IMR-90 (cell line): ENCODE data around the gene INO80B. TPM values are rescaled to one million over a fixed set of nuclear protein-coding genes. Genes with fewer than 3 reads are reported as not detected.

ENCODE experiments used
- ATAC-seq: fragments of 200-7000 bp; cut with Tn5 transposase; 2 replicates; pipeline ENCODE4 v1.9.1; 2020; ENCODE audit warnings: low read depth, mild to moderate bottlenecking, moderate library complexity
- BruUV-seq: library from RNA; stranded (reverse); fragments of 400-500 nt; replicated peaks from 2 replicates; lab custom pipeline; 2021; lab: Mats Ljungman, UMichigan
- CTCF ChIA-PET: fragments of 300-600 bp; formaldehyde crosslinking; extraction: SDS; loops from one replicate; lab custom pipeline; 2021; ENCODE audit warnings: antibody characterized with exemption; lab: Yijun Ruan, JAX
- POLR2A ChIA-PET: fragments of 300-600 bp; sonication (Branson Sonifier 250); formaldehyde crosslinking; loops from one replicate; lab custom pipeline; 2022; ENCODE audit warnings: antibody characterized with exemption; ENCODE audit not compliant: unreplicated experiment; lab: Charles Lee
- DNase-seq: peaks from one replicate; pipeline ENCODE4 v3.0.0; 2013
- H2AFZ ChIP-seq: replicated peaks from 2 replicates; pipeline ENCODE3; 2013; ENCODE audit warnings: low read length, mild to moderate bottlenecking; ENCODE audit not compliant: poor library complexity
- H2AK5ac ChIP-seq: 2 replicates; pipeline ENCODE4 v1.6.1; 2013; ENCODE audit warnings: low read depth, low read length, inconsistent platforms
- H2AK9ac ChIP-seq: replicated peaks from 2 replicates; pipeline ENCODE3; 2013; ENCODE audit warnings: mild to moderate bottlenecking, low read depth, low read length, moderate library complexity; ENCODE audit not compliant: poor library complexity
- H2BK120ac ChIP-seq: 2 replicates; pipeline ENCODE4 v1.6.1; 2013; ENCODE audit warnings: low read depth, low read length, inconsistent platforms
- H2BK15ac ChIP-seq: 3 replicates; pipeline ENCODE4 v1.6.1; 2013; ENCODE audit warnings: low read depth, low read length, inconsistent platforms
- H2BK20ac ChIP-seq: 2 replicates; pipeline ENCODE4 v1.6.1; 2013; ENCODE audit warnings: low read depth, mild to moderate bottlenecking, inconsistent platforms, low read length, moderate library complexity
- H2BK5ac ChIP-seq: 2 replicates; pipeline ENCODE4 v1.6.1; 2013; ENCODE audit warnings: mild to moderate bottlenecking, low read depth, low read length, inconsistent platforms; ENCODE audit not compliant: poor library complexity, severe bottlenecking
- H3K14ac ChIP-seq: replicated peaks from 2 replicates; pipeline ENCODE4 v1.6.1; 2013; ENCODE audit warnings: low read depth, low read length, inconsistent platforms
- H3K18ac ChIP-seq: 2 replicates; pipeline ENCODE4 v1.6.1; 2013; ENCODE audit warnings: low read depth, low read length, control low read depth
- H3K23ac ChIP-seq: 2 replicates; pipeline ENCODE4 v1.6.1; 2013; ENCODE audit warnings: low read depth, low read length, inconsistent platforms
- H3K27ac ChIP-seq: 2 replicates; pipeline ENCODE4 v1.5.1; 2013; ENCODE audit warnings: mild to moderate bottlenecking, control low read depth, low read length; ENCODE audit not compliant: insufficient read depth
- H3K27me3 ChIP-seq: 2 replicates; pipeline ENCODE4 v1.6.1; 2013; ENCODE audit warnings: low read length; ENCODE audit not compliant: control insufficient read depth, insufficient read depth
- H3K36me3 ChIP-seq: 2 replicates; pipeline ENCODE4 v1.6.1; 2013; ENCODE audit warnings: low read length, mixed read lengths; ENCODE audit not compliant: control insufficient read depth, insufficient read depth
- H3K4ac ChIP-seq: 2 replicates; pipeline ENCODE4 v1.6.1; 2013; ENCODE audit warnings: low read depth, low read length, inconsistent platforms
- H3K4me1 ChIP-seq: 2 replicates; pipeline ENCODE4 v1.6.1; 2013; ENCODE audit warnings: low read length, mixed read lengths; ENCODE audit not compliant: control insufficient read depth, insufficient read depth
- H3K4me2 ChIP-seq: 2 replicates; pipeline ENCODE4 v1.6.1; 2013; ENCODE audit warnings: low read depth, mild to moderate bottlenecking, control low read depth, low read length, moderate library complexity
- H3K4me3 ChIP-seq: 2 replicates; pipeline ENCODE4 v1.5.1; 2013; ENCODE audit warnings: low read depth, mild to moderate bottlenecking, control low read depth, low read length, moderate library complexity; ENCODE audit not compliant: insufficient read depth
- H3K56ac ChIP-seq: 2 replicates; pipeline ENCODE4 v1.6.1; 2013; ENCODE audit warnings: low read length, inconsistent platforms; ENCODE audit not compliant: insufficient read depth; ENCODE audit errors: extremely low read depth
- H3K79me1 ChIP-seq, 2 experiments: 2 replicates each; pipeline ENCODE4 v1.6.1; 2013; ENCODE audit warnings: low read length in 2 of 2, inconsistent platforms in 1 of 2, low read depth in 1 of 2
- H3K9ac ChIP-seq: 2 replicates; pipeline ENCODE4 v1.6.1; 2013; ENCODE audit warnings: low read depth, low read length, control low read depth
- H3K9me1 ChIP-seq: 2 replicates; pipeline ENCODE4 v1.6.1; 2013; ENCODE audit warnings: low read length, inconsistent platforms; ENCODE audit not compliant: insufficient read depth
- H3K9me3 ChIP-seq: 2 replicates; pipeline ENCODE4 v1.6.1; 2013; ENCODE audit warnings: low read length; ENCODE audit not compliant: control insufficient read depth, insufficient read depth
- H4K20me1 ChIP-seq: 2 replicates; pipeline ENCODE4 v1.6.1; 2013; ENCODE audit warnings: low read length, inconsistent platforms; ENCODE audit not compliant: insufficient read depth
- H4K5ac ChIP-seq: 2 replicates; pipeline ENCODE4 v1.6.1; 2013; ENCODE audit warnings: mild to moderate bottlenecking, low read depth, low read length, control low read depth
- H4K8ac ChIP-seq, 2 experiments: 2 replicates each; pipeline ENCODE4 v1.6.1; 2013; ENCODE audit warnings: low read depth in 2 of 2, low read length in 2 of 2, control low read depth in 1 of 2, inconsistent platforms in 1 of 2
- H4K91ac ChIP-seq: 2 replicates; pipeline ENCODE4 v1.6.1; 2013; ENCODE audit warnings: low read depth, low read length, inconsistent platforms; ENCODE audit not compliant: insufficient read depth
- BHLHE40 ChIP-seq: fragments of 150-350 bp; IDR thresholded peaks from 2 replicates; pipeline ENCODE4 v1.6.1; 2016; ENCODE audit warnings: mild to moderate bottlenecking, low read depth, low read length
- CEBPB ChIP-seq: IDR thresholded peaks from 2 replicates; pipeline ENCODE4 v1.6.1; 2012; ENCODE audit warnings: low read depth, low read length, improper control_type of control experiment
- CTCF ChIP-seq: conservative IDR thresholded peaks from 2 replicates; pipeline ENCODE4 v1.5.1; 2012; ENCODE audit warnings: mild to moderate bottlenecking, low read depth, low read length, improper control_type of control experiment
- ELK1 ChIP-seq: fragments of 150-350 bp; IDR thresholded peaks from 2 replicates; pipeline ENCODE4 v1.6.1; 2016; ENCODE audit warnings: low read depth, mild to moderate bottlenecking, low read length, moderate library complexity, borderline replicate concordance
- FOS ChIP-seq: fragments of 150-350 bp; IDR thresholded peaks from 2 replicates; pipeline ENCODE4 v1.6.1; 2016; ENCODE audit warnings: low read depth, low read length
- MAFK ChIP-seq: IDR thresholded peaks from 2 replicates; pipeline ENCODE4 v1.6.1; 2012; ENCODE audit warnings: low read depth, low read length, improper control_type of control experiment
- MAZ ChIP-seq: IDR thresholded peaks from 2 replicates; pipeline ENCODE4 v1.6.1; 2012; ENCODE audit warnings: low read depth, mild to moderate bottlenecking, low read length, improper control_type of control experiment, moderate library complexity, borderline replicate concordance
- RAD21 ChIP-seq: IDR thresholded peaks from 2 replicates; pipeline ENCODE4 v1.6.1; 2012; ENCODE audit warnings: low read length, improper control_type of control experiment
- RCOR1 ChIP-seq: IDR thresholded peaks from 2 replicates; pipeline ENCODE4 v1.6.1; 2012; ENCODE audit warnings: mild to moderate bottlenecking, low read length, improper control_type of control experiment; ENCODE audit not compliant: insufficient replicate concordance
- RFX5 ChIP-seq: IDR thresholded peaks from 2 replicates; pipeline ENCODE4 v1.8.0; 2012; ENCODE audit warnings: low read depth, mild to moderate bottlenecking, low read length, moderate library complexity
- SMC3 ChIP-seq: fragments of 150-350 bp; IDR thresholded peaks from 2 replicates; pipeline ENCODE4 v1.6.1; 2016; ENCODE audit warnings: low read depth, mild to moderate bottlenecking, antibody characterized with exemption, low read length, moderate library complexity
- USF2 ChIP-seq: fragments of 150-350 bp; IDR thresholded peaks from 2 replicates; pipeline ENCODE4 v1.6.1; 2017; ENCODE audit warnings: mild to moderate bottlenecking, antibody characterized with exemption, low read length, low read depth
- WGBS, 2 experiments: methylation state at CpG; one replicate each; pipeline versions ENCODE4 v1.1.5 to v1.1.7; 2013; ENCODE audit warnings: missing lambda C conversion rate in 2 of 2; ENCODE audit not compliant: insufficient read length in 1 of 2; ENCODE audit errors: extremely low coverage in 2 of 2; 5-methylcytosine and 5-hydroxymethylcytosine counted together
- dilution Hi-C: fragments of 300-500 bp; cut with HindIII; formaldehyde crosslinking; loops from one replicate; pipeline ENCODE4 v1.14.3; 2018; ENCODE audit warnings: low sequenced_read_pairs; ENCODE audit not compliant: unreplicated experiment
- in situ Hi-C: fragments of 300-500 bp; cut with MboI; formaldehyde crosslinking; loops from 3 replicates; pipeline ENCODE4 v1.14.3; 2019; ENCODE audit warnings: low sequenced_read_pairs, inconsistent platforms, mixed read lengths
- intact Hi-C: fragments of 100-400 bp; cut with micrococcal nuclease; formaldehyde crosslinking; loops from 2 replicates; pipeline ENCODE4 v1.10.0; 2022
- polyA plus RNA-seq, 3 experiments: library from polyadenylated mRNA; depleted of rRNA; stranded (reverse); fragments of >200 nt; gene quantifications; 2 replicates each; pipeline ENCODE4 v1.2.3, GENCODE V29; 2012; ENCODE audit warnings: low replicate concordance in 1 of 3
- total RNA-seq: library from RNA; depleted of rRNA; stranded (reverse); fragments of >200 nt; gene quantifications from 2 replicates; pipeline ENCODE4 v1.2.3, GENCODE V29; 2012

Gene INO80B
- total and polyA plus RNA-seq, 2 of the 4 experiments (the other 2 are of a cell fraction): 4.5 to 10.5 TPM

GRCh38 chr2:74504591-74504990 is 49.7 kb downstream of the INO80B start:
- WGBS, 2 experiments: no CpG with 5 or more reads among the region's 3 CpGs
- no peak overlapping the region for H3K18ac ChIP-seq
- no peak overlapping the region for H4K5ac ChIP-seq
- DNase-seq: no peak
- no peak overlapping the region for H3K4ac ChIP-seq
- no peak for TF ChIP-seq RFX5
- TF ChIP-seq SMC3: no peak
- no peak for TF ChIP-seq ELK1
- no peak for TF ChIP-seq USF2
- TF ChIP-seq MAFK: no peak
- no peak for TF ChIP-seq MAZ
- no peak for TF ChIP-seq RAD21
- no peak for TF ChIP-seq FOS
- TF ChIP-seq CEBPB: no peak
- TF ChIP-seq CTCF: no peak
- TF ChIP-seq RCOR1: no peak
- no peak for TF ChIP-seq BHLHE40
- H3K27me3 ChIP-seq: peaks cover 16% of the 10 kb centered on the region
- ChIA-PET CTCF (no interaction called here), POLR2A (interaction anchor here (1.1 to 1.4 kb wide), 2 partner anchors 22 to 89 kb away, joined by 3 to 4 read pairs; partner anchors contain the start of genes CCDC142 and TTC31)
- H3K56ac ChIP-seq: no peak overlapping the region
- dilution Hi-C loops (no loop called here), in situ Hi-C loops (no loop called here), intact Hi-C loops (no loop called here)
- no peak overlapping the region for H3K23ac ChIP-seq
- no peak overlapping the region for H2AFZ ChIP-seq
- peak overlapping the region in 1 of 2 experiments; percentile 30; a peak in 1 of 4 replicates for H4K8ac ChIP-seq
- ATAC-seq: no peak
- peaks cover 9% of the 10 kb centered on the region for H3K9me1 ChIP-seq
- H2AK5ac ChIP-seq: peak overlapping the region; percentile 85; the same call in 1 of the 2 replicates
- no peak overlapping the region for H3K4me3 ChIP-seq
- no peak overlapping the region for H2BK15ac ChIP-seq
- H4K20me1 ChIP-seq: no peaks in the 10 kb centered on the region
- H3K27ac ChIP-seq: no peak overlapping the region
- H2BK20ac ChIP-seq: no peak overlapping the region
- H3K9me3 ChIP-seq: no peaks in the 10 kb centered on the region
- peaks cover 18% of the 10 kb centered on the region for H3K4me1 ChIP-seq
- no peak overlapping the region for H2BK120ac ChIP-seq
- no TSS peak for BruUV-seq
- H3K4me2 ChIP-seq: no peak overlapping the region
- peaks cover 12 to 40% of the 10 kb centered on the region in 2 experiments for H3K79me1 ChIP-seq
- H2AK9ac ChIP-seq: no peak overlapping the region
- H4K91ac ChIP-seq: no peak overlapping the region
- H3K9ac ChIP-seq: no peak overlapping the region
- H3K14ac ChIP-seq: no peak overlapping the region
- H3K36me3 ChIP-seq: peaks cover 16% of the 10 kb centered on the region
- no peak overlapping the region for H2BK5ac ChIP-seq
